Stimulated activated CD8-positive, alpha-beta memory T cell treated with anti-CD3 and anti-CD28 coated beads, Interleukin-2, amount 100 ng/mL, for 48 hours (primary cell): ENCODE results near the gene LIN7C.
A peak's percentile ranks its signal among the peaks of the same experiment; 100 is the strongest.

ENCODE experiments used
- DNase-seq, 2 donors: peaks; one replicate each; pipeline ENCODE4 v3.0.0-alpha.2; 2020; ENCODE audit warnings: low read depth in 2 of 2

The LIN7C gene

DNA sequence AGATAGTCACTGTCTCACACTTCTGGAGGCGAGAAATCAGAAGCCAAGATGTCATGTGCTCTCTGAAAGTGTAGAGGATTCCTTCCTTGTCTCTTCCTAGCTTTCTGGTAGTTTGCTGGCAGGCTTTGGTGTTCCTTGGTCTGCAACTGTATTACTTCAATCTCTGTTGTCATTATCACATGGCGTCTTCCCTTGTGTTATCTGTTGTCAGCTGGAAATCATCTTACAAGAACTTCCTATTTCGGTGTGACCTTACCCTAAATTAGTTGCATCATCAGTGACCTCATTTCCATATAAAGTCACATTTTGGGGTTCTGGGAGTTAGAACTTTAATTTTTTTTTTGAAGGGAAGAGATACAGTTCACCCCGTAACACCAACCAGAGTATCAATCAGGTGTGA is 3.3 kb upstream of the LIN7C start:
- no peak for DNase-seq

DNA sequence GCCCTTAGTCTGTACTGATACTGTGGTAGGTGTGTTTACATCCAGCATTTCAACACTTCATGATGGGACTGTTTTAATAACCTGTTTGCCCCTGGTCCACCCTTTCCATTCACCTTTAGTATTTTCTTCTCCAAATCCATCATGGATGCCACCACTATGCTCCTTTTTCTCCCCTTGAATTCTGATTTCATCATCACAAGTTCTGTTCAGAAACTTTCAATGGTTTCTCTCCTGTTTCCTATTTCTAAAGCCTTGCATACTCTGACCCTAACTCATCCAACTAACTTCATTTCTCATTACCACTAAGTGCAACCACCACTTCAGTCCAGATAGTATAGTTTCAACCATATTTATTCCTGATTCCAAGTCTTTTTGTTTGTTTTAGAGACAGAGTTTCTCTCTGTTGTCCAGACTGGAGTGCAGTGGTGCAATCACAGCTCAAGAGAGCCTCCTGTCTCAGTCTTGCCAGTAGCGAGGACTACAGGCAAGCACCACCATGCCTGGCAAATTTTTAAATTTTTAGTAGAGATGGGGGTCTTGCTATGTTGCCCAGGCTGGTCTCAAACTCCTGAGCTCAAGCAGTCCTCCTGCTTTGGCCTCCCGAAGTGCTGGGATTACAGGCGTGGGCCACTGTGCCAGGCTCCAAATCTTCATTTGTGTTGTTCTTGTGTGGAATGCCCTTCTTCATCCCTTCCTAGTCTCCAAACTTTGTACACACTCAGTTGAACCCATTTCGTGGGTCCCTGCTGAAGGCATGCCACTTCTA is 1.2 kb upstream of the LIN7C start:
- no peak for DNase-seq

- DNase-seq = no peak
Observed at GRCh38 chr11:27505781-27506180, 788 bp downstream of the LIN7C start.

DNA sequence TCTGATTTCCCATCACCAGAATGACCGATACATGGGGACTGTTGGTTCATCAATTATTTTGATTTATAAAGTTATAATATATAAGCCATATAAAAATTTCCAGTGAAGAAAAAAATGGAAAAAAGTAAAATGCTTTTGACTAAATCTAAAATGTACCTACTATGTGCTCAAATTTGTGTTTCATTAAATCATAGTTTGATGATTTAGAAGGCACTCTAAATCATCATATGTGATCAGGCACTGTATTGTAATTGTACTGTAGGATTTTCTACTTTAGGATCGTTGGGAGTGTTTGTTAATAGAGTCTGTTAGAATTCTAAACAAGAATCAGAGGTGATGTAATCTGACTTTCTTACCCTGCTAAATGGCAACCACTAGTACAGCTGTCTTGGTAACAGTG is 2.4 kb downstream of the LIN7C start:
- DNase-seq = no peak

- DNase-seq = no peak
Observed at GRCh38 chr11:27501100-27501499, 5.5 kb downstream of the LIN7C start.

- DNase-seq = no peak
Observed at GRCh38 chr11:27497911-27498310, 8.7 kb downstream of the LIN7C start.

DNA sequence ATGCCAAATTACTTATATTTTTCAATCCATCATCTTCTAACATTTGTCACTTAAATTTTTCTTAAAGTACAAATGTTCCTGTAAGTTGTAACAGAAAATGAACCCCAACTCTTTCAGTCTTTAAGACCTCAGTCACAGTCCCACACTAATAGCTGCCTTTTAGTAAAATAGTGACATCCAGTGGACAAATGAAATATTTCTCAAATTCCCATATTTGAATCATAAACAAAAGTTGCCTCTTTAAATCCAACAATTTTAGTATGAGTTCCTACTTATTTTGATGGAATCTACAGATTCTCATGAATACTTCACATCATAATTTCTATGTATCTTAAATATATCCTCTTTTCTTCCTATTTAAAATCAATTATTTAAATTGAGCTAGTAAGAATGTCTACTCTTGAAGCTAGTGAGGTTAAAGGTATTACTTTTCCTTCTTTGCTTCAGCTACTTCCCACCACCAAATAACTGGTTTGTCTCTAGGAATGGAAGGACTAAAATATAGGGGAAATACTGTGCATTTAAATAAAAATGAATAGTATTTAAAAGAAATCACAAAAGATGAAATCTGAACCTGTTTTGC is 9.2 kb downstream of the LIN7C start:
- no peak for DNase-seq

DNA sequence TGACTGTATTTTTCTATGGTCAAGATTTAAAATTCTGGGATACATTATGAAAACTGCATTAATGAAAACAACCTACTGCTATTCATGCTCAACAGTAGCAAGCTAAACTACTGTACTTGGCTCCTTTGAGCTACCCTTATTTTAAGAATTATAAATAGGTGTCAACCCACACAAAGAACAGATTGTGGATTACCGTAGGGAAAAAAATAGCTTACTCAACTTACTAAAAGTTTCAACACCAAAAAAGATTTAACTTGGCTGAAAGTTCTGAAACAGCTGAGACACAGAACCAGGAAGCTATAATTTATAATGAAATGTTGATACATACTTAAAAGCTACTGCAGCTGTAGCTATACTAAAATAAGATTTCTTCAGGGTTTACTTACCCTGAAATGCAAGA is 10.1 kb downstream of the LIN7C start:
- no peak for DNase-seq

DNA sequence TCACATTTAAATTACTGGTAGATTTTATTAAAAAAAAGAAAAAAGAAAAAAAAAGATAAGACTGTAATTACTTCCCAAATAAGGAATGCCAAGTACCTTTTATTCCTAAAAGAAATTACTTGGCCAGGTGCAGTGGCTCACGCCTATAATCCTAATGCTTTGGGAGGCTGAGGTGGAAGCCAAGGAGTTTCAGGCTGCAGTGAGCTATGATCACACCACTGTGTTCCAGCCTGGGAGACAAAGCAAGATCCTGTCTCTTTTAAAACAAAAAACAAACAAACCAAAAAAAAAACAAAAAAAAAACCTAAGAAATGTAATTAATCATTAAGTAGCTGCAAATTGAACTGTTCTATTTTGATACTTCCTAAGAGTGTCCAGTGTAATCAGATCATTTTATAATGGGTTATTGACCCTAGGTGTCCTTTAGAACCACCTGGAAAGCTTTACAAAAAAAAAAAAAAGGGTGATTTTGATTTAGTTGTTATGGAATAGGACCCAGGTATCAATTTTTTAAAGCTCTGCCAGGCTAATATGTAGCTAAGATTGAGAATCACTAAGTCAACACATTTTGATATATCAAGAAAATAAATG is 10.8 kb downstream of the LIN7C start:
- no peak for DNase-seq

- no peak for DNase-seq
Observed at GRCh38 chr11:27489092-27489491, 17.5 kb downstream of the LIN7C start.

- DNase-seq = no peak
Observed at GRCh38 chr11:27487706-27488105, 18.9 kb downstream of the LIN7C start.

- no peak for DNase-seq
Observed at GRCh38 chr11:27485930-27486773, 20.4 kb downstream of the LIN7C start.

- DNase-seq = no peak
Observed at GRCh38 chr11:27482793-27483192, 23.8 kb downstream of the LIN7C start.

DNA sequence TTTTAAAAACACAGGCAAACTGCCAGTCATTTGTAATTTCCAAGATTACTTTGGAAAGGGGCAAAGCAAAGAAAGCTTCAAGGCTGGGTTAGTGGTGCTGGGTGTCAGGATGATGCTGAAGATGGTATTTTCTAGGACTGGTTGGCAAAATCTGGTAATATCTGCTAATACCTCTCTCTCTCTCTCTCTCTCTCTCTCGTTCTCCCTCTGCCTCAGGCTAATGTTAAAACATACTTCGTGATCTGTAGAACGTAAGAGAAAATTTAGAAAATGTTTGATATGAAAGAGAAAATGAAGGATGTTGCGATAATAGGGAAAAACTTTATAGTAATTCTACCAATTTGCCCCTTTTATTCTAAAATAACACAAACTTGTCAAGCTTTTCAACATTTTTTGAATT is 24.6 kb downstream of the LIN7C start:
- no peak for DNase-seq

- DNase-seq = no peak
Observed at GRCh38 chr11:27477831-27478230, 28.7 kb downstream of the LIN7C start.

- no peak for DNase-seq
Observed at GRCh38 chr11:27477243-27477642, 29.3 kb downstream of the LIN7C start.

DNA sequence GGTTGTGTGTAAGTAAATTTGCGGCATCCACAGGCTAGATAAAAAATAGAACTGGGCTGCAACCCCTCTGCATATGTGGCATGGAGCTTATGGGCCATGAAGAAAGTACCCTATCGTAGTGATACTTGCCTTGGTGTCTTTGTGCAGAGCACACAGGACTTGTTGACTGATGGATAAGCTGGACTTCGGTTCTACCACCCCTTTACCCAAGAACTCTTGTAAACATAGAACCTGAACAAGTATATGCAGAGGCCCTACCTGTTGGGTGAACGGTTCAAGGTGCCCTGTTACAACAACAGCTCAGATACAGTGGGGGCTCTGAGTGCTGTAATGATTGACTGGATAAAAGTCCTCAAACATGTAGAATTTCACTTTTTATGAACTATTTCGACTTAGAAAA is 30.9 kb downstream of the LIN7C start:
- no peak for DNase-seq

- no peak for DNase-seq
Observed at GRCh38 chr11:27473017-27473406, 33.6 kb downstream of the LIN7C start.

DNA sequence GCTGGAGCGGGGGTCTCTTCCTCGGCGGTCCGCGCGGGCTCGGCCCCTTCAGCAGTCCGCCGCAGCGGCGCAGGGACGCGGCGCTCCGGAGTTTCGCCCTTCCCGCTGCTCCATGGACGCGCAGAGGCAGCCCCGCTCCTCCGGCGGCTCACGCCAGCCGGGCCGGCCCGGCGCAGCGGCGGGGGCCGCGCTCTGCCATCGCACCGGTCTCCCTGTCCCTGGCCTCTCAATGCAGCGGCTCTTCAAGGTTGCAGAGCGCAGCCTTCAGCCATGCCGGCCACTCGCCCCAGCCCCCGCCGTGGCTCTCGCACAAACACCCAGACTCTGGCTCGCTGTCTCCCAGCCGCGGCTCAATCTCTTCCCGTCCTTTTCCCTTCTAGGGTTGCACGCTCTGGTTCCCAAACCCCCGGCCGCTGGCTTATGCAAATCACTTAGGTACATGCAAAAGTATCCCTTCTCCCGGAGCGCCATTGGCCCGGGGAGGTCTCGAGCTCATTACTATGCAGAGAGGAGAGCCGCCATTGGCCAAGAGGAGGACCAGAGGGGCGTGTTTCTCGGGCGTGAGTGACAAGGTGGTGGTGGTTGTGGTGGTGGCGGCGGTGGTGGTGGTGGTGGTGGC is 34.1 kb downstream of the LIN7C start, which contains the start of gene LGR4:
LGR4 (minus strand) TSS at position 393 of the 619 bp plus-strand sequence. CDS start 488 bp downstream, outside the sequence.
- DNase-seq = peak; percentile 40 to 45

DNA sequence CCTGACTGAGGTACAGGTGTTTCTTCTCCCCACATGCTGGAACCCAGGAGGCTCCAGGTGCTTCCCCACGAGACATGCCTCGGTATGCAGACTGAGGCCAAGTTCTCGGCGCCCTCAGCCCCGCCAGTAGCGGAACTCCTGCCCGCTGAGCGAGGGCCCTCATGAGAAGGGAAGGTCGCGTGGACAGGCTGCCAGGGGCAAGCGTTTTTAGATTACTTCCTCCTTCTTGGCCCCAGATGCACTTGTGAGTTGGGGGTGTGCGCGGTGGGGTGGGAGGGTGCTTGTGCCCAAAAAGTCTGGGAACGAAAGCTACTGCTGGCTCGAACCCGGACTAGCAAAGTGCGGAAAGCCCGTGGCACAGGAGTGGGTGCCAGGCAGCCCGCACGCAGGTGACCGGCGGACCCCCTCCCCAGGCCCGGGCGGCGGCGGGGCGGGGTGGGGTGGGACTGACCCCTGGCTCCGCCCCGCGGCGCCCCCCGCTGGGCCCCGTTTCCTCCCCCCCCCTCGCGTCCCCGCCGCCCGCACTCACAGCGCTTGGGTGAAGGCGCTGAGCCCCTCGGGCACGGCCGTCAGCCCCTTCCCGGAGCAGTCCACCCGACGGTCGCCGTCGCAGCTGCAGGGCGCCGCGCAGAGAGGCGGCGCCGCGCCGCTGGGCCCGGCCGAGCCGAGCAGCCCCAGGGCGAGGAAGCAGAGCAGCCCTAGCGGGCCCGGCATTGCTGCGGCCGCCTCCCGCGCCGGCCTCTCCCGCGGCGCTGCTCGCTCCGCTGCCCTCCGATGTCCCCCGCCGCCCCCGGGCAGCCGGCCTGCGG is 34.8 kb downstream of the LIN7C start:
- DNase-seq = no peak
